Activated CD8-positive, alpha-beta memory T cell treated with anti-CD3 and anti-CD28 coated beads for 4 hours (primary cell): ENCODE data around the gene GRB7.
"Not testable (repeated sequence)": the region's sequence is repeated elsewhere in the genome, so short reads cannot be mapped to it uniquely, and the experiment has no call there.

Source experiments
- DNase-seq, 2 donors: peaks; one replicate each; pipeline ENCODE4 v3.0.0-alpha.2; 2020; ENCODE audit warnings: low read depth in 2 of 2

Gene GRB7

GRCh38 chr17:39751637-39752036, 13.9 kb downstream of the GRB7 start:
- no peak for DNase-seq

GRCh38 chr17:39752241-39752881, 14.6 kb downstream of the GRB7 start:
- DNase-seq = no peak

GRCh38 chr17:39753514-39754160, 15.9 kb downstream of the GRB7 start:
- peak in 1 of 2 donors; percentile 50 for DNase-seq

GRCh38 chr17:39754161-39754957, 16.6 kb downstream of the GRB7 start:
- DNase-seq = peak; percentile 87 to 90

- no peak for DNase-seq
These were observed 17.3 kb downstream of the GRB7 start for GRCh38 chr17:39754958-39755553.

GRCh38 chr17:39755554-39756379, 18.0 kb downstream of the GRB7 start:
- peak in 1 of 2 donors; percentile 37 for DNase-seq

GRCh38 chr17:39756380-39757079, 18.8 kb downstream of the GRB7 start:
- DNase-seq = no peak

GRCh38 chr17:39757176-39757662, 19.5 kb downstream of the GRB7 start:
- no peak for DNase-seq

GRCh38 chr17:39757931-39758873, 20.5 kb downstream of the GRB7 start:
- DNase-seq = peak in 1 of 2 donors; percentile 46

- no peak for DNase-seq
These were observed 21.5 kb downstream of the GRB7 start for GRCh38 chr17:39759204-39759603.

- DNase-seq = no peak
These were observed 24.2 kb downstream of the GRB7 start for GRCh38 chr17:39761861-39762496.

GRCh38 chr17:39763051-39763820, 25.5 kb downstream of the GRB7 start:
- no peak for DNase-seq

- DNase-seq = not testable (repeated sequence)
These were observed 26.4 kb downstream of the GRB7 start for GRCh38 chr17:39764171-39764570.

GRCh38 chr17:39765175-39765574, 27.4 kb downstream of the GRB7 start:
- no peak for DNase-seq

- no peak for DNase-seq
These were observed 28.0 kb downstream of the GRB7 start for GRCh38 chr17:39765766-39766165.

GRCh38 chr17:39767147-39767546, 29.4 kb downstream of the GRB7 start:
- no peak for DNase-seq

GRCh38 chr17:39769974-39770587, 32.3 kb downstream of the GRB7 start:
- DNase-seq = no peak

- no peak for DNase-seq
These were observed 34.7 kb downstream of the GRB7 start for GRCh38 chr17:39772415-39772814.
